EH (cell line): ENCODE results near the gene ARSJ.
"Not testable (repeated sequence)": the region's sequence is repeated elsewhere in the genome, so short reads cannot be mapped to it uniquely, and the experiment has no call there.

Source experiments
- DNase-seq: peaks from one replicate; pipeline ENCODE4 v3.0.0-alpha.2; 2015; ENCODE audit warnings: low read depth

The ARSJ gene

DNA sequence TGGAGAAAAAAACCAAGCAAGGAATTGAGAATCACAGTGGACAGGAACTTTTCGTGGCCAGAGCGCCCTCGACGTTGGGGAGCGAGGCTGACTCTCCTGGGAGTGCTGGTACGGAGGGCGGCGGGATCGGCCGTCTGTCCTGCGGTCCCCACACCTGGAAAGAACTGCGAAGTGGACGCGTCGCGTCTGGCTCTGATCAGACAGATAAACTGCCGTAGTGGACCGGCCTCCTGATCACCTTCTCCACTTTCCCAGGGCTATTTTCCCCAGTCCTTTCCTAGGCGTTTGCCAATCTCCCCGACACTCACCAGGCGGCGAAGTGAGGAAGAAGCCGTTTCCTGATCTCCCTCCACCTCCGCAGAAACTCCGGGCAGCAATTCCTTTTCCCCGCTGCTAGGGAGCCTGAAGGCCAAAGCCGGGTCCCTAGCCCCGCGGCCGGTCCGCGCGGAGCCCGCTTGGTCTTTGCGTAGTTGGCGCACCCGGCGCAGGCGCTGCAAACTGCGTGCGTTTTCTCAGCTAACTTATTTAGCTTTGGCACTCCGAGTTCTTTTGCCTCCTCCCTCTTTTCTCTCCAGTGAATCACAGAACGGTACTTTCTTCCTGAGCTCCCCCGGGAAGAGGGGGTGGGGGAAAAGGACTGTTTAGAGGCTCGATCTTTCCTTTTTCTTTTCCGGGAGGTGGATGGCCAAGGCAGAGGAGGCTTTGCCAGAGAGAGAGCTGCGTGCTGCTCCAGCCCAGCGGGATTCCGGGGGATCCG, at the start of gene ARSJ:
ARSJ (minus strand) TSS at position 500 of the 757 bp plus-strand sequence. CDS start 813 bp downstream, outside the sequence.
- peak; percentile 92 for DNase-seq

DNA sequence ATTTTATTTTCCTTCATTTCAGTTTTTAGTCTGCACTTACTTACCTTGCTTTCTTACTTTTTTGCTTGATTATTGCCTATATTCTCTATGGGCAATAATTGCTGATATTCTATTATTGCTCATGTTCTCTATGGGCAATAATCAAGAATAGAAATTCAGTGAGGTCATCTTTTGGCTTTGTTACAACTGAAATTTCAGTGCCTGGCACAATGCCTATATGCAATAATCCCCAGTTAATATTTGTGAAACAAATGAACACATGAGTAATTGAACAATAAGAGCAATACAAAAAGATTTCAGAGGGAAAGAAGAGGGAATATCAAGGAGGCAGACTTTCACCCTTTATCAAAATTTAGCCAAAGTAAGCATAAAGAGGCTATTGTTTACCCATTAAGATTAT, 48.6 kb upstream of the ARSJ start:
- no peak for DNase-seq

DNA sequence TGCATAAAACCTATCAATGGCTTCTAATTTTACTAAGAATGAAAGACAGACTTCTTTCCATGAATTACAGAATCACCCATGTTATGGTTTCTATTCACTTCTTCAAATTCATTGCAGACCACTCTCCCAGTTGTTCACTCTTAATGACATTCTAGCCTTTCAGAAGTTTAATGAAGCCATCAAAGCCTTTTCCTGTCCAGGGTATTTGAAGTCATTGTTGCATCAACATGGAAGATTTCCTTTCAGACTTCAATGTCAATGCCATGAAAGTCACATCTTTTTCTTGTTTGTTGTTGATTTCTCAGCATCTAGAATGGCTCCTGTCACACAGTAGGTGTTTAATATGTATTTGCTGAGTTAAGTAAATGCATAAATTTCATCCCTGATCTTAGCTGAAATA, 48.1 kb upstream of the ARSJ start:
- DNase-seq: no peak

- no peak for DNase-seq
These were observed 47.0 kb upstream of the ARSJ start for GRCh38 chr4:114026447-114026846.

GRCh38 chr4:114025176-114025777, 45.8 kb upstream of the ARSJ start:
- no peak for DNase-seq

- no peak for DNase-seq
These were observed 42.0 kb upstream of the ARSJ start for GRCh38 chr4:114021451-114021850.

GRCh38 chr4:114019969-114020358, 40.5 kb upstream of the ARSJ start:
- DNase-seq: no peak

- DNase-seq: peak; percentile 36
These were observed 40.0 kb upstream of the ARSJ start for GRCh38 chr4:114019276-114019968.

DNA sequence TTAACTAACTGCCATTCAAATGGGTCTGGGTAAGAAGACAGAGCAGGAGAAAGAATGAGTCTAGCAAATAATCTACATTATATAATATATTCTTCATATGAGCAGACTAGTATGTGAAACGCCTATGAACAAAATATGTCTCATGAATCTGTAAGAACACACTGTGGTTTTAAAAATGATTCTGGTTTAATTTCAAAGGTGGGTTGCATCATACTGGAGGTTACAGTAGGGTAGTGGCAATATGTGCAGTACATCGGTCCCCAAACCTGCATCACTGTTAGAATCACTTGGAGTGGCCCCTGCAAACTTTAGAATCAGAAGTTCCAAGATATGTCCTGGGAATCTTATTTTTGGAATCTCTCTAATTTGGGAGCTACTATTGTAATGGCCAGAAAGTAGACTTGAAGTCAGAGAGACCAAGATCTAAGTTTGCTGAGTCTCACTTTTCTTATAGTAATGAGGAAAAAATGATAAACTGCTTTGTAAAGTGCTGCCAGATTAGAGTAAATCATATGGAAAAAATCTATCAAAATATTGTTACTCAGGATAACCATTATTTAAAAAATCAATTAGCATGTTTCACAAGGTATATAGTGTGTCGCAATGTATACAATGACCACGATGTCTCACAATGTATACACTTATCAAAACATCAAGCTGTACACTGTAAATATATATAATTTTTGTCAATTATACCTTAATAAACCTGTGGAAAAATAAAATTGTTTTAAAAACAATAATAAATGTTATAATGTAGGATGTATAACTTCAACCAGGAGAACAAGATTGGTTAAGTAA, 37.9 kb upstream of the ARSJ start:
- DNase-seq: no peak

DNA sequence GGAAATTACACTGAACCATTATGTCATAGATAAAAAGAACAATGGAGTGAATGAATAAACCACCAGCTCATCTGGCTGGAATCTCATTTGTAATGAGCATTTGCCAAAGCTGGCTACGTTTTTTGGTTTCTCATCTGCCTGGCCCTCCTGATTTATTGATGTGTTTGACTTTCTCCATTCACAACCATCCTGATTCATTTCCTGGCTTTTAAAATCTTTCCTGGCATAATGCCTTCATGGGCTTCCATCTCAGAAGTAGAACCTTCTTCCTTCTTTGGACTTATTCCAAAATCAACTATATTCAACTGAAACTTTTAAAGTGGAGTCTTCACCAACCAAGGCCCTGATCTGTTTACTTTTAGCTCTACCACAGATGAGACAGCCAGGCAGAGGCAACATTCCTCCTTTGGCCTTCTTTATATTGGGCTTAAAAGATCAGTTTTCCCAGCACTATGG, 36.0 kb upstream of the ARSJ start:
- peak; percentile 100 for DNase-seq

DNA sequence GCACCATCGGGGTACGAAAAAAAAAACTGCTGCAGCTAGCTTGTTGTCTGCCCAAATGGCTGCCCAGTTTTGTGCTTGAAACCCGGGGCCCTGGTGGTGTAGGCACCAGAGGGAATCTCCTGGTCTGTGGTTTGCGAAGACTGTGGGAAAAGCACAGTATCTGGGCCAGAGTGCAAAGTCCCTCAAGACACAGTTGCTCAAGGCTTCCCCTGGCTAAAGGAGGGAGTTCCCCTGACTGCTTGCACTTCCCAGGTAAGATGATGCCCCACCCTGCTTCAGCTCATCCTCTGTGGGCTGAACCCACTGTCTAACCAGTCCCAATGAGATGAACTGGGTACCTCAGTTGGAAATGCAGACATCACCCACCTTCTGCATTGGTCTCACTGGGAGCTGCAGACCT, 33.8 kb upstream of the ARSJ start:
- DNase-seq: not testable (repeated sequence)

DNA sequence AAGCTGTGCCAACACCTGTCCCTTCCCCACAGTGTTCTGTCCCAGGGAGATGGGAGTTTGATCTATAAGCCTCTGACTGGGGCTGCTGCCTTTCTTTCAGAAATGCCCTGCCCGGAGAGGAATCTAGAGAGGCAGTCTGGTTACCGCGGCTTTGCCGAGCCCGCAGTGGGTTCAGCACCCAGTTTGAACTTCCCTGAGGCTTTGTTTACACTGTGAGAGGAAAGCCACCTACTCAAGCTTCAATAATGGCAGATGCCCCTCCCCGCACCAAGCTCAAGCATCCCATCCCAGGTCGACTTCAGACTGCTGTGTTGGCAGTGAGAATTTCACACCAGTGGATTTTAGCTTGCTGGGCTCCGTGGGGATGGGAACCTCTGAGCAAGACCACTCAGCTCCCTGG, 33.3 kb upstream of the ARSJ start:
- DNase-seq: no peak

GRCh38 chr4:114005569-114006442, 26.4 kb upstream of the ARSJ start:
- peak; percentile 75 for DNase-seq

DNA sequence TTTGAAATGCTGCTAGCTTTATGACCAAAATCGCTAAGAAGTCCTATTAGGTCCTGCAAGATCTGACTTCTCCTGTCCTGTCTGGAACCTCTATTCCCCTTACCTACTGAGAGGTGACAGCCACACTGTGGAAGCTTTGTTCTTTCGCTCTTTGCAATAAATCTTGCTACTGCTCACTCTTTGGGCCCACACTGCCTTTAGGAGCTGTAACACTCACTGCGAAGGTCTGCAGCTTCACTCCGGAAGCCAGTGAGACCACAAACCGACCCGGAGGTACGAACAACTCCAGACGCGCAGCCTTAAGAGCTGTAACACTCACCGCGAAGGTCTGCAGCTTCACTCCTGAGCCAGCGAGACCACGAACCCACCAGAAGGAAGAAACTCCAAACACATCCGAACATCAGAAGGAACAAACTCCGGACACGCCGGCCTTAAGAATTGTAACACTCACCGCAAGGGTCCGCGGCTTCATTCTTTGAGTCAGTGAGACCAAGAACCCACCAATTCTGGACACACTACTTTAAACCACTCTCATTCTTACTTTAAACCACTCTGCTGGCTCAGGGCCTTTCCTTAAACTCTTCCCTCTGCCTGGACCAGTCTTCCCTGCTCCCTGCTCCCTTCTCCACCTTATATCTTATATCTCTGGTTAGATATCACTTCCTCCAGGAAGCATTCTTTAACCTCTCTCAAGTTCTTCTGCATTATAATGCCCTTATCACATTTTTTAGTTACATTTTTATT, 25.2 kb upstream of the ARSJ start:
- DNase-seq: not testable (repeated sequence)

DNA sequence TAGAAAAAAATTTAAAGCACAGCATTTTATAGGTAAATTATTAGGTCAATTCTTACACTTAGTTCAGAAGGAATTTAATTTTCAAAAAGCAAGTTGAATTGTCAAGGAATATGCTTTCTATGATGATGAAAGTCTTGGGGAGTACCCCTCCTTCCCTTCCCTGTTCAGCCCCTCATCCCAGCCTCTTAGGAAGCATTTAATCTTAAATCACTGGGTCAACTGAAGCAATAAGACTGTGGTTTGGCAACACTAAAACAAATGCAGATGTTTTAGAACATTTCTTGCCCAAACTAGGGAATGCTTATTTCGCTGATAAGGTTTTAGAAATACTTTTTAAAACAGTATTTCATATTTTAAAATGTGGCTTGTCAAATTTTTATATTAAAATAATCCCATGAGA, 19.1 kb upstream of the ARSJ start:
- no peak for DNase-seq

- no peak for DNase-seq
These were observed 18.6 kb upstream of the ARSJ start for GRCh38 chr4:113998079-113998478.

DNA sequence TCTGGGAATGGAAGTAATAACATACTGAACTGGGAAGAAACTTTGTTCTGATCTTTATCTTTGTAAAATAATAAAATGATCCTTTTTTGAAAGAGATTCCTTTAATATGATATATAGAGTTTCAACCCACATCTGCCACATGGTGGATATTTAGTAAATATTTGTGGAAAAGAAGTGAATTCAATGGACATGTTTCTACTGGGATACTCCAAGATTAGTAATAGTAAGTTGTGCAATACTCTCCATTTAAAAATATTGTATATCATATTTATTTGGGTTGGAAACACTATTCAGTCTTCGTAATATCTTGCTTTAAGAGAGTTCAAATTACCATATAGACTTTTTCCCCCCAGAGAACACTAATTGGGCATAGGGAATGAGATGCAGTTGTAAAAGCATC, 17.8 kb upstream of the ARSJ start:
- no peak for DNase-seq

DNA sequence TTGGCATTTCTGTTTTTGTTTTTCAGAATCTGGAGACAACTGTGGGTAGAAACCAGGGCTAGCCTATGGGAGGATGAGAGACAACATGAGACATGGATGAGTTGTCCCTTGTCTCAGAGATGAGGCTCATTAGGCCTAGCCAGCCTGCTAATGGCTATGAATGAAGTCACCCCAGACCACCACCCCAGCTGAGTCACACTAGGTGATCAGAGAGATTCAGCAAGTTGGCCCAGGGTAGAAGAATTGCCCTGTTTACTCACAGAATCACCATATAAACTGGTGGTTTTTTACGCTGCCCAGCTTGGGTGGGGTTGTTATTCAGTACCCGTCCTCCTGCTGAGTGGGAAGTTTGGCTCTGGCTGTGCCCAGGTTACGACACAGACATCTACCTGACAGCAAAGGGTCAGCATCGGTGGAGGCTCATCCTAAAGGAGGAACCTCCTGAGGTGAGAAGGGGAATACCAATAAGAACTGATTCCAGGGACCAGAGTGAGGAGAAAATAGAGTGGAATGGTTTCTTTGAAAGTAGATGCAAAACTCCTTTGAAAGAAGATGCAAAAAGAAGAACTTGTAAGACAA, 17.2 kb upstream of the ARSJ start:
- peak; percentile 52 for DNase-seq

- DNase-seq: no peak
These were observed 14.4 kb upstream of the ARSJ start for GRCh38 chr4:113993887-113994286.

- DNase-seq: no peak
These were observed 11.4 kb upstream of the ARSJ start for GRCh38 chr4:113990886-113991285.
